Gastrocnemius medialis (tissue), 4 donors: ENCODE data around the gene EXOC6. TPM values are rescaled to one million over a fixed set of nuclear protein-coding genes. Genes with fewer than 3 reads are reported as not detected.
"Not testable (repeated sequence)": the region's sequence is repeated elsewhere in the genome, so short reads cannot be mapped to it uniquely, and the experiment has no call there.

Source experiments
- ATAC-seq, 2 donors: fragments of 150-250 bp; one replicate each; pipeline ENCODE4 v1.9.1; 2016
- DNase-seq, 2 donors: peaks; one replicate each; pipeline ENCODE4 v3.0.0-alpha.2; 2019
- H3K27ac ChIP-seq, 4 donors: fragments of 200-600 bp; sonication (generic); 1 replicate in 1 of 4; 2 replicates in 3 of 4; pipeline ENCODE4 v1.5.1; 2016 to 2018; ENCODE audit warnings: mild to moderate bottlenecking in 2 of 4, moderate library complexity in 1 of 4
- H3K27me3 ChIP-seq, 3 donors: fragments of 200-600 bp; sonication (generic) in 2 of 3; 1 replicate in 1 of 3; 2 replicates in 2 of 3; pipeline versions ENCODE4 v1.5.1 to v1.6.0; 2016 to 2019; ENCODE audit warnings: mild to moderate bottlenecking in 1 of 3, moderate library complexity in 1 of 3
- H3K36me3 ChIP-seq, 2 donors: fragments of 200-600 bp; sonication (generic) in 1 of 2; one replicate each; pipeline ENCODE4 v1.5.1; 2017 to 2018
- H3K4me1 ChIP-seq, 2 donors: fragments of 200-600 bp; sonication (generic) in 1 of 2; one replicate each; pipeline ENCODE4 v1.5.1; 2016 to 2017; ENCODE audit warnings: mild to moderate bottlenecking in 2 of 2
- H3K4me3 ChIP-seq, 4 donors: fragments of 200-600 bp; sonication (generic) in 3 of 4; 1 replicate in 1 of 4; 2 replicates in 3 of 4; pipeline ENCODE4 v1.5.1; 2016 to 2019; ENCODE audit warnings: mild to moderate bottlenecking in 2 of 4
- H3K9me3 ChIP-seq, 3 donors: fragments of 200-600 bp; sonication (generic) in 2 of 3; 1 replicate in 1 of 3; 2 replicates in 2 of 3; pipeline ENCODE4 v1.5.1; 2016 to 2019
- CTCF ChIP-seq, 5 experiments: fragments of 450-650 bp in 3 of 5; fragments of 200-600 bp in 2 of 5; sonication (generic) in 2 of 5; IDR thresholded peaks in 4 of 5; conservative IDR thresholded peaks in 1 of 5; 1 replicate in 4 of 5; 2 replicates in 1 of 5; pipeline ENCODE4 v1.5.1; 2016 to 2019; ENCODE audit warnings: antibody characterized with exemption in 5 of 5, mild to moderate bottlenecking in 3 of 5, moderate library complexity in 3 of 5
- POLR2A ChIP-seq, 2 donors: fragments of 450-650 bp; IDR thresholded peaks; one replicate each; pipeline ENCODE4 v1.6.1; 2017; ENCODE audit warnings: antibody characterized with exemption in 2 of 2, mild to moderate bottlenecking in 2 of 2, moderate library complexity in 2 of 2
- in situ Hi-C, 4 donors: fragments of 200-750 bp; cut with MboI; loops; one replicate each; pipeline versions ENCODE4 v1.15.0 to v1.8.0; 2017; ENCODE audit warnings: low sequenced_read_pairs in 4 of 4
- intact Hi-C: fragments of 100-400 bp; cut with DNase I; formaldehyde crosslinking; loops from one replicate; pipeline ENCODE4 v1.15.1; 2023; ENCODE audit warnings: low total_unique reads
- total RNA-seq, 4 donors: library from RNA; depleted of rRNA; stranded (reverse); fragments of >200 nt; gene quantifications; one replicate each; pipeline versions ENCODE4 v1.1.0 to v1.2.3, GENCODE V29; 2016

EXOC6 gene
- total RNA-seq, 4 donors from 2014 or later = 11.8 to 16.8 (median 14.6) TPM

- Histone ChIP-seq H3K27ac (no peak overlapping the region), H3K4me3 (no peak overlapping the region), H3K36me3 (peaks cover 0 to 5% of the 10 kb centered on the region in 2 donors), H3K9me3 (no peaks in the 10 kb centered on the region), H3K4me1 (no peaks in the 10 kb centered on the region), H3K27me3 (no peaks in the 10 kb centered on the region)
- TF ChIP-seq CTCF (IDR thresholded peaks at IDR 0.05 in 4 of 5, conservative IDR thresholded peaks at IDR 0.05 in 1 of 5) (no peak), POLR2A (IDR thresholded peaks at IDR 0.05) (no peak)
- ATAC-seq (no peak), DNase-seq (no peak)
- intact Hi-C loops (no loop called here), in situ Hi-C loops (no loop called here)
Observed at GRCh38 chr10:92901819-92902251, 53.5 kb downstream of the EXOC6 start.

GRCh38 chr10:92903633-92904032 lies 55.3 kb downstream of the EXOC6 start:
- intact Hi-C loops = no loop called here
- TF ChIP-seq POLR2A (IDR thresholded peaks at IDR 0.05) (no peak), CTCF (IDR thresholded peaks at IDR 0.05 in 4 of 5, conservative IDR thresholded peaks at IDR 0.05 in 1 of 5) (no peak)
- Histone ChIP-seq H3K27me3 (no peaks in the 10 kb centered on the region), H3K4me1 (no peaks in the 10 kb centered on the region), H3K9me3 (no peaks in the 10 kb centered on the region), H3K27ac (no peak overlapping the region), H3K36me3 (no peaks in the 10 kb centered on the region), H3K4me3 (no peak overlapping the region)
- no peak for ATAC-seq
- in situ Hi-C loops = no loop called here
- no peak for DNase-seq

- intact Hi-C loops = no loop called here
- Histone ChIP-seq H3K9me3 (no peaks in the 10 kb centered on the region), H3K27me3 (no peaks in the 10 kb centered on the region), H3K27ac (no peak overlapping the region), H3K36me3 (no peaks in the 10 kb centered on the region), H3K4me3 (no peak overlapping the region), H3K4me1 (no peaks in the 10 kb centered on the region)
- in situ Hi-C loops = no loop called here
- DNase-seq (no peak), ATAC-seq (no peak)
- TF ChIP-seq CTCF (IDR thresholded peaks at IDR 0.05 in 4 of 5, conservative IDR thresholded peaks at IDR 0.05 in 1 of 5) = no peak
- no peak for TF ChIP-seq POLR2A (IDR thresholded peaks at IDR 0.05)
Observed at GRCh38 chr10:92907280-92907679, 59.0 kb downstream of the EXOC6 start.

- ATAC-seq, H3K36me3 ChIP-seq, H3K9me3 ChIP-seq, DNase-seq, in situ Hi-C loops, H3K4me3 ChIP-seq, intact Hi-C loops, H3K27me3 ChIP-seq, H3K27ac ChIP-seq: not testable (repeated sequence)
- peaks cover 4 to 12% of the 10 kb centered on the region in 2 donors for H3K4me1 ChIP-seq
Observed at GRCh38 chr10:92912631-92913030, 64.3 kb downstream of the EXOC6 start.

GRCh38 chr10:92913973-92914372 lies 65.7 kb downstream of the EXOC6 start:
- DNase-seq = no peak
- intact Hi-C loops = no loop called here
- no peaks in the 10 kb centered on the region for H3K9me3 ChIP-seq
- no peaks in the 10 kb centered on the region for H3K27me3 ChIP-seq
- no peak for ATAC-seq
- no peak overlapping the region for H3K27ac ChIP-seq
- in situ Hi-C loops = no loop called here
- H3K4me1 ChIP-seq = peaks cover 4 to 12% of the 10 kb centered on the region in 2 donors
- TF ChIP-seq CTCF (IDR thresholded peaks at IDR 0.05 in 4 of 5, conservative IDR thresholded peaks at IDR 0.05 in 1 of 5) (no peak), POLR2A (IDR thresholded peaks at IDR 0.05) (no peak)
- H3K36me3 ChIP-seq = peaks cover 0 to 8% of the 10 kb centered on the region in 2 donors
- H3K4me3 ChIP-seq = no peak overlapping the region
